Osteocyte (in vitro differentiated cells): ENCODE results near the gene DNAH1. TPM values are rescaled to one million over a fixed set of nuclear protein-coding genes. Genes with fewer than 3 reads are reported as not detected.

Experiments used
- DNase-seq: peaks from one replicate; pipeline ENCODE4 v3.0.0; 2021; ENCODE audit warnings: mixed read lengths; ENCODE audit not compliant: unreplicated experiment; ENCODE audit errors: extremely low spot score
- H3K27ac Mint-ChIP-seq: one replicate; pipeline ENCODE4 v1.8.0; 2021; ENCODE audit warnings: mild to moderate bottlenecking, mixed read lengths; ENCODE audit not compliant: unreplicated experiment
- H3K27me3 Mint-ChIP-seq: one replicate; pipeline ENCODE4 v1.8.0; 2021; ENCODE audit warnings: mixed read lengths; ENCODE audit not compliant: unreplicated experiment
- H3K36me3 Mint-ChIP-seq: one replicate; pipeline ENCODE4 v1.8.0; 2021; ENCODE audit warnings: mixed read lengths; ENCODE audit not compliant: unreplicated experiment
- H3K4me1 Mint-ChIP-seq: one replicate; pipeline ENCODE4 v1.8.0; 2021; ENCODE audit warnings: mixed read lengths; ENCODE audit not compliant: unreplicated experiment
- H3K4me3 Mint-ChIP-seq: one replicate; pipeline ENCODE4 v1.8.0; 2021; ENCODE audit warnings: mild to moderate bottlenecking, moderate library complexity, mixed read lengths; ENCODE audit not compliant: unreplicated experiment
- H3K9me3 Mint-ChIP-seq: one replicate; pipeline ENCODE4 v1.8.0; 2021; ENCODE audit warnings: mixed read lengths; ENCODE audit not compliant: unreplicated experiment
- CTCF ChIP-seq: fragments of 200-600 bp; sonication (generic); IDR thresholded peaks from 2 replicates; pipeline ENCODE4 v1.5.0; 2021; ENCODE audit warnings: antibody characterized with exemption, mild to moderate bottlenecking, moderate library complexity
- total RNA-seq: library from RNA; stranded (reverse); gene quantifications from 2 replicates; pipeline ENCODE4 v1.2.1, GENCODE V29; 2021

The DNAH1 gene
- total RNA-seq, 1 donor from 2014 or later: 9.7 TPM

- Mint-ChIP-seq H3K4me1 (no peaks in the 10 kb centered on the region), H3K9me3 (no peaks in the 10 kb centered on the region), H3K27ac (no peak overlapping the region), H3K4me3 (no peak overlapping the region), H3K27me3 (no peaks in the 10 kb centered on the region), H3K36me3 (peaks cover 6% of the 10 kb centered on the region)
- DNase-seq: no peak
- no peak for TF ChIP-seq CTCF
These were observed 78.0 kb downstream of the DNAH1 start for GRCh38 chr3:52393959-52394670.

- H3K36me3 Mint-ChIP-seq: peaks cover 6% of the 10 kb centered on the region
- H3K4me3 Mint-ChIP-seq: no peak overlapping the region
- no peaks in the 10 kb centered on the region for H3K27me3 Mint-ChIP-seq
- TF ChIP-seq CTCF: no peak
- no peaks in the 10 kb centered on the region for H3K9me3 Mint-ChIP-seq
- H3K4me1 Mint-ChIP-seq: no peaks in the 10 kb centered on the region
- no peak for DNase-seq
- H3K27ac Mint-ChIP-seq: no peak overlapping the region
These were observed 78.8 kb downstream of the DNAH1 start for GRCh38 chr3:52394751-52395502.

GRCh38 chr3:52395503-52395865 is 79.4 kb downstream of the DNAH1 start:
- H3K36me3 Mint-ChIP-seq: peaks cover 6% of the 10 kb centered on the region
- TF ChIP-seq CTCF: no peak
- no peak overlapping the region for H3K27ac Mint-ChIP-seq
- DNase-seq: no peak
- H3K27me3 Mint-ChIP-seq: no peaks in the 10 kb centered on the region
- H3K9me3 Mint-ChIP-seq: no peaks in the 10 kb centered on the region
- no peaks in the 10 kb centered on the region for H3K4me1 Mint-ChIP-seq
- no peak overlapping the region for H3K4me3 Mint-ChIP-seq

GRCh38 chr3:52396011-52396906 is 80.1 kb downstream of the DNAH1 start:
- Mint-ChIP-seq H3K36me3 (peaks cover 6% of the 10 kb centered on the region), H3K9me3 (no peaks in the 10 kb centered on the region), H3K27ac (no peak overlapping the region), H3K4me1 (no peaks in the 10 kb centered on the region), H3K27me3 (no peaks in the 10 kb centered on the region), H3K4me3 (no peak overlapping the region)
- no peak for DNase-seq
- TF ChIP-seq CTCF: no peak
